ENCODE data around the gene CTCFL.

GRCh38 chr20:57545927-57546662 is 21.2 kb upstream of the CTCFL start:
- TF ChIP-seq EZH2phosphoT487 (IDR thresholded peaks at IDR 0.05; ENCODE audit: borderline replicate concordance, low read depth, low read length) (no peak), CTCF (conservative IDR thresholded peaks at IDR 0.05; ENCODE audit: low read length) (no peak)

Measured in OCI-LY7 (cell line).